HFFc6 (cell line): ENCODE measurements around the gene PRDM5. TPM values are rescaled to one million over a fixed set of nuclear protein-coding genes. Genes with fewer than 3 reads are reported as not detected.

Source experiments
- DNase-seq: peaks from one replicate; pipeline ENCODE4 v3.0.0-alpha.2; 2018
- H3K27ac Mint-ChIP-seq: 2 replicates; pipeline ENCODE4 v1.8.0; 2020; ENCODE audit warnings: mild to moderate bottlenecking, mixed read lengths
- H3K27me3 Mint-ChIP-seq: 2 replicates; pipeline ENCODE4 v1.8.0; 2021; ENCODE audit warnings: mild to moderate bottlenecking, moderate library complexity, mixed read lengths; ENCODE audit not compliant: insufficient read depth
- H3K36me3 Mint-ChIP-seq: 2 replicates; pipeline ENCODE4 v1.8.0; 2021; ENCODE audit warnings: low read depth, mixed read lengths
- H3K4me1 Mint-ChIP-seq: 2 replicates; pipeline ENCODE4 v1.8.0; 2020; ENCODE audit warnings: low read depth, mixed read lengths
- H3K4me3 Mint-ChIP-seq: 2 replicates; pipeline ENCODE4 v1.8.0; 2020; ENCODE audit warnings: mild to moderate bottlenecking, moderate library complexity, mixed read lengths
- H3K9me3 Mint-ChIP-seq: 2 replicates; pipeline ENCODE4 v1.8.0; 2020; ENCODE audit warnings: mild to moderate bottlenecking, mixed read lengths
- total RNA-seq, 6 experiments: library from RNA; stranded (reverse); fragmentation: NEBNext Ultra II Directional; extraction: Animal tissue kit (Norgen Biotek cat#: 25700); gene quantifications; 2 replicates in 1 of 6; 3 replicates in 5 of 6; pipeline ENCODE4 v1.2.3, GENCODE V29; 2021
- TF ChIP-seq, protein P1 (sequence below): fragments of 200-600 bp; sonication (generic); IDR thresholded peaks from 2 replicates; pipeline ENCODE4 v1.5.0; 2021; ENCODE audit warnings: antibody characterized with exemption, mild to moderate bottlenecking

Gene PRDM5
- total RNA-seq, 6 experiments from 2014 or later, result 8.3 to 13.4 (median 12.5) TPM

DNA sequence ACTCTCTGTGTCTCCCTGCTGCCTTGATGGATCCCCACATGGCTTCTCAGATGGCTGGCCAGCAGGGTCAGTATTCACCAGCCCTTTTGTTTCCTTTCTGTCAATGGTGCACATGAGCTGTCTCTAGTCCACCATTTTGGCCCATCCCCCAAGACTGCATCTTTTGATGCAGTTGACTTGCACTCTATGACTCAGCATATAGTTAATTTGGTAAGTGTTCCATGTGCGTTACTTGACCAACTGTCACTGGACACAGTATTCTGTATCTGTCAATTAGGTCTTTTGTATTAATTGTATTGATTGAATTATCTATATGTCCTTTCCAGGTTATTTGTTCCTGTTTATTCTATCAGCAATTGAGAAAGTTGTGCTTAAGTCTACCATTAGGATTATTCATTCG lies 29.2 kb downstream of the PRDM5 start:
- DNase-seq, result no peak
- TF ChIP-seq, protein P1, sequence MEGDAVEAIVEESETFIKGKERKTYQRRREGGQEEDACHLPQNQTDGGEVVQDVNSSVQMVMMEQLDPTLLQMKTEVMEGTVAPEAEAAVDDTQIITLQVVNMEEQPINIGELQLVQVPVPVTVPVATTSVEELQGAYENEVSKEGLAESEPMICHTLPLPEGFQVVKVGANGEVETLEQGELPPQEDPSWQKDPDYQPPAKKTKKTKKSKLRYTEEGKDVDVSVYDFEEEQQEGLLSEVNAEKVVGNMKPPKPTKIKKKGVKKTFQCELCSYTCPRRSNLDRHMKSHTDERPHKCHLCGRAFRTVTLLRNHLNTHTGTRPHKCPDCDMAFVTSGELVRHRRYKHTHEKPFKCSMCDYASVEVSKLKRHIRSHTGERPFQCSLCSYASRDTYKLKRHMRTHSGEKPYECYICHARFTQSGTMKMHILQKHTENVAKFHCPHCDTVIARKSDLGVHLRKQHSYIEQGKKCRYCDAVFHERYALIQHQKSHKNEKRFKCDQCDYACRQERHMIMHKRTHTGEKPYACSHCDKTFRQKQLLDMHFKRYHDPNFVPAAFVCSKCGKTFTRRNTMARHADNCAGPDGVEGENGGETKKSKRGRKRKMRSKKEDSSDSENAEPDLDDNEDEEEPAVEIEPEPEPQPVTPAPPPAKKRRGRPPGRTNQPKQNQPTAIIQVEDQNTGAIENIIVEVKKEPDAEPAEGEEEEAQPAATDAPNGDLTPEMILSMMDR, result no peak
- H3K9me3 Mint-ChIP-seq, result peaks cover 14% of the 10 kb centered on the region; the same call in 1 of the 2 replicates
- no peaks in the 10 kb centered on the region for H3K4me1 Mint-ChIP-seq
- no peak overlapping the region for H3K4me3 Mint-ChIP-seq
- H3K27ac Mint-ChIP-seq, result no peak overlapping the region
- peaks cover 40% of the 10 kb centered on the region for H3K36me3 Mint-ChIP-seq
- H3K27me3 Mint-ChIP-seq, result no peaks in the 10 kb centered on the region

DNA sequence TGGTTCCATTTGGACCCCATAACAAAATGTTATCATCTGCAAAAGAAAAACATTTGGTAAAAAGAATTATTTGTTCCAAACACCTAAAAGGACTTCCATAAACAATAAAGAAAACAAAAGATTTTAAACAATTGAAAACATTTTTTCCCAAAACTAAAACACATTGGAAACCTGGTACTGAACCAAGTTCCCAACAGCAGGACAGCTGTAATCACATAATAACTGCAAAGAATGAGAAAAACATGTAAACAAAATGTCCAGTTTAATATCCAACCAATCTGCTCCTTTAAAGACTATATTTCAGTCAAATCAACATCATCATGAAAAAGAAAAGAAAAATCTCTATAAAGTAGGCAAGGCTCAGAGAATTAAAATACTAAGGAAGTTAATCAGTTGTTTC lies 36.3 kb downstream of the PRDM5 start:
- Mint-ChIP-seq H3K27ac (no peak overlapping the region), H3K9me3 (peaks cover 7% of the 10 kb centered on the region; the same call in 1 of the 2 replicates), H3K27me3 (no peaks in the 10 kb centered on the region; the same call in 1 of the 2 replicates), H3K4me1 (peaks cover 20% of the 10 kb centered on the region), H3K36me3 (peaks cover 21% of the 10 kb centered on the region), H3K4me3 (no peak overlapping the region)
- TF ChIP-seq, protein P1, result no peak
- DNase-seq, result no peak

DNA sequence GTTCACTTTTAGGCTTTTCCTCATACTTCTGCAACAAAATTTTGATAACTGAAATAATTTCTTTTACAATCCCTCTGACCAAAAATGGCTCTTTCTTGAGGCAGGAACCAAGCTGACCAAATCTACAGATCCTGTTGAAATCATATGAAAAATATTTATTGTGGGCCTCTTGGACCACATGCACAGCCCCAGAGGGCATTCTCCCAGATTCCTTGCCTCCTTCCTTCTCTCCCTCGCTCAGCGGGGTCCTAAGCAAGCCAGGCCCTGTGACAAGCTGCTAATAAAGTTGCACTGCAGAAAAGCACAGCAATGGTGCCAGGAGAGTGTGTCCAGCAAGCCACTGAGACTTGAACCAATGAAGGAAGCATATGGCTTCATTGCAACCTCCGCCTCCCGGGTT lies 40.7 kb downstream of the PRDM5 start:
- H3K27ac Mint-ChIP-seq, result no peak overlapping the region
- H3K4me3 Mint-ChIP-seq, result no peak overlapping the region
- H3K27me3 Mint-ChIP-seq, result no peaks in the 10 kb centered on the region; the same call in 1 of the 2 replicates
- H3K4me1 Mint-ChIP-seq, result peaks cover 23% of the 10 kb centered on the region
- H3K9me3 Mint-ChIP-seq, result peaks cover 4% of the 10 kb centered on the region; the same call in 1 of the 2 replicates
- peaks cover 16% of the 10 kb centered on the region for H3K36me3 Mint-ChIP-seq
- TF ChIP-seq, protein P1, result no peak
- DNase-seq, result no peak

DNA sequence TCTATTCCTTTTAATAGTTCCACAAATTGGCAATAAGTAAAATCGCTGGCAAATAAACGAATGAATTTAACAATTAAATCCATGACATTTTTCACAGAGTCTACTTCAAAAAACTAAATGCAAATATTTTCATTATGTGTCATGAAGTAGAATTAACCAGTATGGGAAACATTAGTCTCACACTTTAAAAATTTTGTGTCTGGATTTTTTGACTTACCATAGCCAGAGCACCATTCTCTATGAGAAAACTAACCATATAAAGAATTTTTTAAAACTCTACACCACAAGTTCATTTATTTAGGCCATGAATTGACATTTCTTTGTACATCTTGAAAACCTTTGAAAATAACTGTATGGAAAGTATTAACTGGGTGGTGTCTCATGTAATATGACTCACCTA lies 41.2 kb downstream of the PRDM5 start:
- DNase-seq, result no peak
- Mint-ChIP-seq H3K27me3 (no peaks in the 10 kb centered on the region; the same call in 1 of the 2 replicates), H3K9me3 (peaks cover 4% of the 10 kb centered on the region; the same call in 1 of the 2 replicates), H3K27ac (no peak overlapping the region), H3K4me1 (peaks cover 20% of the 10 kb centered on the region), H3K4me3 (no peak overlapping the region), H3K36me3 (peaks cover 16% of the 10 kb centered on the region)
- TF ChIP-seq, protein P1, result no peak

DNA sequence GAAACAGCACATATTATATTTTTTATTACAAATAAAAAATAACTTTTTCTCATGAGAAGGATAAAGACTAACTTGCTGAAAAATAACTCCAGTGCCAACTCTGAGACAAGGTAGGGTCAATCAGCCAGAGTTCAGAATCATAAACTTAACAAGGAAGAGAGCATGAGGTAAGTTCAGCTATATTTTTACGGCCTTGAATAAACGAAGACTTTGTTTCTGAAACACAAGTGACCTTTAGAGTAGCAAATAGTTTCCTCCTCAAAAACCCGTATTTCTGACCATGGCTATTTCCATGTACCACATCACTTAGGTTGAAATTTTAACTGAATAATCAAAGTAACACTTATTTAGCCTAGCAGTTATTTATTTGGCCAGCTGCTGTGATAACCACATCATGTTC lies 45.5 kb downstream of the PRDM5 start:
- no peaks in the 10 kb centered on the region for H3K27me3 Mint-ChIP-seq
- H3K4me3 Mint-ChIP-seq, result no peak overlapping the region
- H3K4me1 Mint-ChIP-seq, result peaks cover 11% of the 10 kb centered on the region
- TF ChIP-seq, protein P1, result no peak
- no peak overlapping the region for H3K27ac Mint-ChIP-seq
- peaks cover 16% of the 10 kb centered on the region for H3K36me3 Mint-ChIP-seq
- DNase-seq, result no peak
- peaks cover 4% of the 10 kb centered on the region; the same call in 1 of the 2 replicates for H3K9me3 Mint-ChIP-seq
